GM06990 (cell line): ENCODE results near the gene RGS14.
A peak's percentile ranks its signal among the peaks of the same experiment; 100 is the strongest.
"Not testable (repeated sequence)": the region's sequence is repeated elsewhere in the genome, so short reads cannot be mapped to it uniquely, and the experiment has no call there.

ENCODE experiments used
- DNase-seq: peaks from one replicate; pipeline ENCODE4 v3.0.0-alpha.2; 2011; ENCODE audit not compliant: insufficient read length; ENCODE audit errors: extremely low read depth
- H3K27me3 ChIP-seq: replicated peaks from 2 replicates; pipeline ENCODE4 v1.6.0; 2011; ENCODE audit warnings: low read length; ENCODE audit not compliant: control insufficient read depth, insufficient read depth
- H3K36me3 ChIP-seq: 2 replicates; pipeline ENCODE4 v1.5.1; 2011; ENCODE audit warnings: low read length; ENCODE audit not compliant: control insufficient read depth, insufficient read depth
- H3K4me3 ChIP-seq: replicated peaks from 2 replicates; pipeline ENCODE4 v1.5.1; 2011; ENCODE audit warnings: low read depth, mild to moderate bottlenecking, control low read depth, low read length
- TF ChIP-seq, protein P1 (sequence below): IDR thresholded peaks from 2 replicates; pipeline ENCODE4 v1.5.1; 2011; ENCODE audit warnings: low read length, control low read depth, mild to moderate bottlenecking, inconsistent platforms; ENCODE audit not compliant: insufficient read depth, poor library complexity, severe bottlenecking

The RGS14 gene

DNA sequence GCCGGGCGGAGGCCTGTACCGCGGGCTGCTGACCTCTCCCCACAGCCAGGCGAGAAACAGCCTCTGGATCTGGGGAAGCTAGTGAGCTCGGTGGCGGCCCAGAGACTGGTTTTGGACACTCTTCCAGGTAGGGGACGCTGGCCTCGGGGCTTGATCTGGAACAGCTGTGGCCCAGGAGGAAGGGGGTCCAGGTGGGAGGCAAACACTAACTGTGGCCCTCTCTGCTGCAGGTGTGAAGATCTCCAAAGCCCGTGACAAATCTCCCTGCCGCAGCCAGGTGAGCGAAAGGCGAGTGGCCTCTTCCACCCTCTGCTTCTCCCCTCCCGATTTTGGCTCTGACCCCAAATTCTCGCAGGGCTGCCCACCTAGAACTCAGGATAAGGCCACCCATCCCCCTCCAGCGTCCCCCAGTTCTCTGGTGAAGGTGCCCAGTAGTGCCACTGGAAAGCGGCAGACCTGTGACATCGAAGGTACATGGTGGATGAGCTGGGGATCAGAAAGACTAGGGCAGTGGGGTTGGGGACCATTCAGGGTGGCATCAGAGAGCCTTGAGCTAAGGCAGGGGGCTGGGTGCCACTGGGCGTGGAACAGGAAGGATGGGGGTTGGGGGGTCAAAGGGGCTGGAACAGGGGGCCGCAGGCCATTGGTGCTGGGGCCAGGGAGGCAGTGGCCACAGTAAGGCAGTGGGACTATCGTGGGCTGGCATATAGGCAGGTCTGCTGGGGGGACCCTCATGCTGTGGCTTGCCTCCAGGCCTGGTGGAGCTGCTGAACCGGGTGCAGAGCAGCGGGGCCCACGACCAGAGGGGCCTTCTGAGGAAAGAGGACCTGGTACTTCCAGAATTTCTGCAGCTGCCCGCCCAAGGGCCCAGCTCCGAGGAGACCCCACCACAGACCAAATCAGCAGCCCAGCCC lies 13.7 kb downstream of the RGS14 start:
- TF ChIP-seq, protein P1, sequence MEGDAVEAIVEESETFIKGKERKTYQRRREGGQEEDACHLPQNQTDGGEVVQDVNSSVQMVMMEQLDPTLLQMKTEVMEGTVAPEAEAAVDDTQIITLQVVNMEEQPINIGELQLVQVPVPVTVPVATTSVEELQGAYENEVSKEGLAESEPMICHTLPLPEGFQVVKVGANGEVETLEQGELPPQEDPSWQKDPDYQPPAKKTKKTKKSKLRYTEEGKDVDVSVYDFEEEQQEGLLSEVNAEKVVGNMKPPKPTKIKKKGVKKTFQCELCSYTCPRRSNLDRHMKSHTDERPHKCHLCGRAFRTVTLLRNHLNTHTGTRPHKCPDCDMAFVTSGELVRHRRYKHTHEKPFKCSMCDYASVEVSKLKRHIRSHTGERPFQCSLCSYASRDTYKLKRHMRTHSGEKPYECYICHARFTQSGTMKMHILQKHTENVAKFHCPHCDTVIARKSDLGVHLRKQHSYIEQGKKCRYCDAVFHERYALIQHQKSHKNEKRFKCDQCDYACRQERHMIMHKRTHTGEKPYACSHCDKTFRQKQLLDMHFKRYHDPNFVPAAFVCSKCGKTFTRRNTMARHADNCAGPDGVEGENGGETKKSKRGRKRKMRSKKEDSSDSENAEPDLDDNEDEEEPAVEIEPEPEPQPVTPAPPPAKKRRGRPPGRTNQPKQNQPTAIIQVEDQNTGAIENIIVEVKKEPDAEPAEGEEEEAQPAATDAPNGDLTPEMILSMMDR: no peak
- H3K27me3 ChIP-seq: no peaks in the 10 kb centered on the region
- DNase-seq: no peak
- H3K36me3 ChIP-seq: peaks cover 32% of the 10 kb centered on the region
- peak overlapping the region; percentile 34 for H3K4me3 ChIP-seq

DNA sequence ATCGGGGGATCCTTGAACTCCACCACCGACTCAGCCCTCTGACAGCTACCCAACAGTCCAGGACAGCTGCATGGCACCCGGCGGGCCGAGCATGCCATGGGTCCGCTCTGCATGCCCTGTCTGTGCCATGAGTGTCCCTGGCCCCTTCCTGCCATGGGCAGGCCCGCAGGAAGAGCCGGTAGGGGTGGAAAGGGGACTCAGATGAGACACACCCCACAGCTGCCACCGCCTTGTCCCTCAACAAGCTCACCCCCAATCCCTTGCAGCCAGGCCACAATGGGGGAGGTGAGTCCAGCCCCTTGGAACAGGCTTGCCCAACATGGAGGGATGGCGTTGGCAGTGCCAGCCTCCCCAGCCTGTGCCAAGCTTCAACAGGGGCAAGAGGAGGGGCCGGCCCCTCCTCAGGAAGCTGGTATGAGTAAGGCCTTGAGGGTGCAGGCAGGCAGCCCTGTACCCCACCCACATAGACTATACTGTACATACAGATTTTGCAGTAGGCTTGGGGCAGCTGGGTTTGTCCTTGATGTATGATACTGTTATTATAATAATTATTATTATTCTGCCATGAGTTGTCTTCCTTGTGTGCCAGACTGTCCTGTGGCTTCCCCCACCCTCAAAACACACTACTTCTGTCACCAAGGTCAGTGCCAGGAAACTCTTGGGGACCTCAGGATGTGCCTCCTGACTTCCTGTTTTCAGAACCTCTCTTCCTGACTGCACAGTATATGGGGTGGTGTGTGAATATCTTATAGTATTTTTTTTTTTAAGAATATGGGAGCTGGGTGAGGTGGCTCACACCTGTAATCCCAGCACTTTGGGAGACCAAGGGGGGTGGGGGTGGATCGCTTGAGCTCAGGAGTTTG lies 14.5 kb downstream of the RGS14 start:
- Histone ChIP-seq H3K36me3 (peaks cover 28% of the 10 kb centered on the region), H3K4me3 (no peak overlapping the region), H3K27me3 (no peaks in the 10 kb centered on the region)
- DNase-seq: no peak
- TF ChIP-seq, protein P1: no peak

DNA sequence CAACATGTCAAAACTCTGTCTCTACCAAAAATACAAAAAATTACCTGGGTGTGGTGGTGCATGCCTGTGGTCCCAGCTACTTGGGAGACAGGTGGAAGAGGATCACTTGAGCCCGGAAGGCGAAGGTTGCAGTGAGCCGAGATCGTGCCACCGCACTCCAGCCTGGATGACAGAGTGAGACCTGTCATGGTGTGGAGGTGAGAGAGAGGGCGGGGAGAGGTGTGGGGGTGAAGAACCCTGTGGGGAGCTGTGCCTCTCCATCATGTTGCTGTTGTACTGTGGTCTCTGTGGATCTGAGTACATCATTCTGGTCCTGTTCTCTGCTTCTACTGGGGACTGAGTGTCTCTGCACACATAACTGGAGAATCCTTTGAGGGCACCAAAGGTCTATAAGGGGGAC lies 15.2 kb downstream of the RGS14 start:
- DNase-seq: no peak
- Histone ChIP-seq H3K36me3 (peaks cover 27% of the 10 kb centered on the region), H3K4me3 (no peak overlapping the region), H3K27me3 (no peaks in the 10 kb centered on the region)
- TF ChIP-seq, protein P1: no peak

DNA sequence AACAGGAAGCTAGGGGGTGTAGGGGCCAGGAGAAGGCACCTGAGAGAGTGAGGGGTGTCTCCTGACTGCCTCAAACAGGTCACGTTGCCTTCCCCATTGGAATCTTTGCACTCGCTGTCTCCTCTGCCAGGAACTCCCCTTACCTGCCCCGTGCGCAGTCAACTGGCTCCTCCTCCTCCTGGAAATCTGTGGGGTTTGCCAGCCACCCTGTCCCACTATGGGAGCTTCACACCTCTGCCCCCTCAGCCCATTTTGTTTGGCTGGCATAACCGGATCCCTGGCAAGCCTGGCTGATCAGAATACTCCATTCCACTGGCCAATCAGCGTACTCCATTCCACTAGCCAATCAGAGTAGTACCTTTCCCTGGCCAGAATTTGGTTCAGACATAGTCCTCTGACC lies 16.1 kb downstream of the RGS14 start:
- H3K4me3 ChIP-seq: no peak overlapping the region
- DNase-seq: no peak
- peaks cover 18% of the 10 kb centered on the region for H3K36me3 ChIP-seq
- H3K27me3 ChIP-seq: no peaks in the 10 kb centered on the region
- TF ChIP-seq, protein P1: no peak

DNA sequence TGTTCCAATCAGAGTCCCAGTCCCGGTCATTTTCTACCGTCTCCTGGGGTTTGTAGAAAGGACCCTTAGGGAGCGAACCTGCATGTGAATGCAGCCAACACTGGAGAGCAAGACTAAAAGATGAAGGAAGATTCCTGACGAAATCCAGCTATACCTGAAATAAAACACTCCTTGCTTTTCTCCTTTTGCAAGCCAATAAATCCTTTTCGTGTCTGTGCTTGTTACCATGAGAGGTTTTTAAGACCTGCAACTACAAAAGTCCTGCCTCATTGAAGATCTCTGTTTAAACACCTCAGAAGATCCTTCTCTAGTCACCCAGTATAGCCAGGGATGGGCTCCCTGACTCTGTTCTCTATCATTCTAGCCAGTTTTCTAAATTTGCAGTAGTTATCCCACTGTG lies 16.5 kb downstream of the RGS14 start:
- no peaks in the 10 kb centered on the region for H3K27me3 ChIP-seq
- TF ChIP-seq, protein P1: no peak
- H3K4me3 ChIP-seq: no peak overlapping the region
- DNase-seq: no peak
- peaks cover 17% of the 10 kb centered on the region for H3K36me3 ChIP-seq

DNA sequence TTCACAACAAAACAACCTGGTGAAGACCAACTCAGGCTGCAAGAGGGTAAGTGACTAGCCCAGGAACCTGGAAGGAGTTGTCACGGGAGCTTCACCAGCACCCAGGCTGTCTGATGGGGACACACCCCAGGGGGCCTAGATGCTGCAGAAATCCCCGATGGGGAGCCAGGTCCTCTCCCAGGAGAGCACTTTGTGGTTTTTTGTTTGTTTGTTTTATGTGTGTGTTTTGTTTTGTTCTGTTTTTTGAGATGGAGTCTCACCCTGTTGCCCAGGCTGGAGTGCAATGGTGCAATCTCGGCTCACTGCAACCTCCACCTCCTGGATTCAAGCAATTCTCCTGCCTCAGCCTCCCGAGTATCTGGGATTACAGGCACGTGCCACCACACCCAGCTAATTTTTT lies 17.8 kb downstream of the RGS14 start:
- H3K27me3 ChIP-seq, H3K4me3 ChIP-seq, DNase-seq: not testable (repeated sequence)
- H3K36me3 ChIP-seq: peaks cover 12% of the 10 kb centered on the region
